HG02970 (cell line): ENCODE measurements around the gene TBC1D22A.

Experiments
- ATAC-seq: cut with Tn5 transposase; IDR thresholded peaks from one replicate; pipeline ENCODE4 v1.9.1; 2021; ENCODE audit warnings: mild to moderate bottlenecking, moderate library complexity, moderate number of reproducible peaks; ENCODE audit not compliant: unreplicated experiment, low FRiP score

Gene TBC1D22A

GRCh38 chr22:46792841-46793261 lies 30.4 kb downstream of the TBC1D22A start:
- no peak for ATAC-seq

DNA sequence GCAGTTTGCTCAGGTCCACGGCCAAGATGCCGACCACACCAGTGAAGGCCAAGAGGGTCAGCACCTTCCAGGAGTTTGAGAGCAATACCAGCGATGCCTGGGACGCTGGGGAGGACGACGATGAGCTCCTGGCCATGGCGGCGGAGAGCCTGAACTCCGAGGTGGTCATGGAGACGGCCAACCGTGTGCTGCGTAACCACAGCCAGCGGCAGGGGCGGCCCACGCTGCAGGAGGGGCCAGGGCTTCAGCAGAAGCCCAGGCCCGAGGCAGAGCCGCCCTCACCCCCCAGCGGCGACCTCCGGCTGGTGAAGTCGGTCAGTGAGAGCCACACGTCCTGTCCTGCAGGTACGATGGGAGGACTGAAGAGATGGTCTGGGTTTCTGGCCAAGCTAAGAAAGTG lies 31.0 kb downstream of the TBC1D22A start:
- ATAC-seq = no peak

DNA sequence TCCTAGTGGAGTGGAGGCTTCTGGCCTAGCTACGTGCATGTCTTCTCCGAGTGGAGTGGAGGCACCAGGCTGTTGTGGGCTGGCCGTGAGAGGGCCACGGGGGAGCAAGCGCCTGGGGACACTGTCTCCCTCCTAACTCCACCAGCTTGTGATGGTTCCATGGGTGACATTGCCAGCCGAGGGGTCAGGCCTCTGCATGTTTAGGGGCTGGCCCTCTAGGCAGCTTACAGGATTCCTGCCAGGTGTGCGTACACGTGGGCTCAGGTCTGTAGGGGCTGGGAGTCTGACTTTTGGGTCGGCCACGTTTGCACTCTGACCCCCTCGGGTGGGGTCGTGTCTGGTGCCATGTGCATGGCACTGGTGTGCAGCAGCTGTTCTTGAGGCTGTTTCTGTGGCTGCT lies 31.6 kb downstream of the TBC1D22A start:
- ATAC-seq = no peak

DNA sequence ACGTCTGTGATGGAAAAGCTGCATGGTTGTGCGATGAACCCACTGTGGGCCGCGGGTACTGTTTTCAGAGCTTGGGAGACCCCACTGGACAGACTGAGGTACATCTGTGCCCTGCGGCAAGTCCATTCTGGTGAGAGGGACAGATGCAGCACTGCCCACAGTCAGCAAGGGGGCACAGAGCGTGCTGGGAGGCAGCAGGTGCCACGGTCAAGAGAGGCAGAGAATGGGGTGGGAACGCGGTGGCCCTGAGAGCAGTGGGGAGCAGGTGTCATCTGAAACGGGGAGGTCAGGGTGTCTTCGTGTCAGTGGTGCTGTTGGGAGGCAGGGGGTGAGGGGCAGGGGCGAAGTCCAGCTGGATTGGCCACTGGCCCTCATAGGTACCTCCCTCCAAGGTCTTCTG lies 32.0 kb downstream of the TBC1D22A start:
- ATAC-seq = no peak

- ATAC-seq = no peak
Observed at GRCh38 chr22:46795140-46795539, 32.7 kb downstream of the TBC1D22A start.

- ATAC-seq = no peak
Observed at GRCh38 chr22:46795845-46796565, 33.6 kb downstream of the TBC1D22A start.

- ATAC-seq = no peak
Observed at GRCh38 chr22:46796566-46797195, 34.2 kb downstream of the TBC1D22A start.

DNA sequence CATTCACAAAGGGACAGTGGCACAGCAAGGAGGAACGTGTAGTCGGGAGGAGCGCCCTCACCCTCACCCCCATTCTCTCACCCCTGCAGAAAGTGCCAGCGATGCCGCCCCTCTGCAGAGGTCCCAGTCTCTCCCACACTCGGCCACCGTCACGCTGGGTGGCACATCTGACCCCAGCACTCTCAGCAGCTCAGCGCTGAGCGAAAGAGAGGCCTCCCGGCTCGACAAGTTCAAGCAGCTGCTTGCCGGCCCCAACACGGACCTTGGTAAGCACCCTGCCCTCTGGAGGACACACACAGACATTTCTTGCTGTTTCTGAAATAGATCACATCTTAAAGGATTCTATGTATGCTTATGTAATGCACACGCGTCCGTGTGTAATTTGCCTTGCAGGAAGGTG lies 34.9 kb downstream of the TBC1D22A start:
- ATAC-seq = no peak

GRCh38 chr22:46798041-46798365 lies 35.6 kb downstream of the TBC1D22A start:
- no peak for ATAC-seq

DNA sequence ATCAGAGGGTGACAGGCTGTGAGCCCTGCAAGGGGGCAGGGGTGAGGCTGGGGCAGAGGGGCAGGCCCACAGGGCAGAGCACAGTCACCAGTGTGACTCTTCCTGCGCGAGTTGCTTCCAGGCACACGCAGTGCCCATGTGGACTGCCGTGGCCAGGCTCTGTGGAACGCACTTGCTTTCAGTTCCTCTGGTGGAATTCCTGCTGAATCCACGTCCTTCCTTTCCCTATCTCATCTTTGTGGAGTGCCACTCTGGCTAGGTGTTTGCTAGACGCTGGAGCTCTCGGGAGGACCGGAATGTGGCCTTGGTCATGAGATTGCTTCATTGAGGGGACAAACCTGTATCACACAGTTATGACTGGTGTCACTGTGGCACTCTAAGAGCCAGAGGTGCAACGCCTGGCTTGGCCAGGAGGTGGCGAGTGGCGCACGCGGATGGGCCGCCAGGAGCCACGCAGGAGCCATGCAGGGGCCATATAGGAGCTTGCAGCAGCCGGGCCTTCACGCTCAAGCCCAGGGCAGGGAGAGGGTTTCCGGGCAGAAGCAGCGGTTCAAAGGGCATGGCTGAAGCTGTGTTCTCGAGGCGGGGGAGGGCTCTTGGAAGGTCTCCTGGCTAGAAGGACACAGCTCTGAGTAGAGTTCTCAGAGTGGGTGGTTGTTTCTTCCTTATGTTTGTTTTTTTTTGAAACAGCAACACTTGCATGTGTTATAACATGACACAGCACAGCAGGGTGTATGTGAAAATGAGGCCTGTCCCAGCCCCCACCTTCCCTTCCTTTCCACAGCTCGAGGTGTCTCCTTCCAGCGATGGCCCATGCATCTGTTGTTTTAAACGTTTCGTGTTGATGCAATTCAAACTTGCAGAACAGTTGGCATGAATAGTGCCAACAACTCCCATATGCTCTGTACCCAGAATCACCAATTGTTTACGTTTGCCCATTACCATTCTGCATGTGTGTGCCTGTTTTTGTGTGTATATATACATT lies 36.2 kb downstream of the TBC1D22A start:
- ATAC-seq = no peak

- ATAC-seq = no peak
Observed at GRCh38 chr22:46799626-46800025, 37.2 kb downstream of the TBC1D22A start.

DNA sequence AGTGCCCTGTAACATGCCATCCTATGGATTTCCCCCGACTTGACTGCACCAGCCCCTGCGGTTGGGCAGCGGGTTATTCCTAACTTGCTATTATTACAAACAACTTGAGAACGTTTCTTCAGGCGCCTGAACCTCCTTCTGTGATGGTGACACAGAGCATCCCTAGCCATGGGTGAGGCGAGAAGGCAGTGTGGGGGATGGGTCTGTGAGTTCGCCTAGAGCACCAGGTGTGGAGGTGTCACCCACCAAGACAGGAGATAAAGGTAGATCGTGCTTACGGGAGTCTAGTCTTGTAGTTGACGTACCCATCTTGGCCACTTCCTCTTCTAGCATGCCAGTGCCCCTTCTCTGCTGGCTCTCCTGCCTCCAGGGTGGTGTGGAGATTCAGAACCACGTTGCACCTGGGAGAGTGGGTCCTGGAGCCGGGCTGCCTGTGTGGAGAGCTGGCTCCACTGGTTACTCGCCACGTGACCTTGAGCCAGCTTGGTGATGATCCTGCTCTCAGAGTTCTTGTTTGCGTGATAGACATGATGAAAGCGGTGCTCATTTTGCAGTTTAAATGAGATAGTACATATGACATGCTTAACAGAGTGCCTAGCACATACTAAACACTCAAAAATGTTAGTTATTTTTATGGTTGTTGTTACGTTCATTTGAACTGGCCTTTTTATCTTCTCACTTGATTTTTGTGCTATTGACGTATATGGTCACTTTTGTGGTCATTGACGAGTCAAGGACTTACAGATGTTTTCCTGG lies 37.8 kb downstream of the TBC1D22A start:
- ATAC-seq = no peak

DNA sequence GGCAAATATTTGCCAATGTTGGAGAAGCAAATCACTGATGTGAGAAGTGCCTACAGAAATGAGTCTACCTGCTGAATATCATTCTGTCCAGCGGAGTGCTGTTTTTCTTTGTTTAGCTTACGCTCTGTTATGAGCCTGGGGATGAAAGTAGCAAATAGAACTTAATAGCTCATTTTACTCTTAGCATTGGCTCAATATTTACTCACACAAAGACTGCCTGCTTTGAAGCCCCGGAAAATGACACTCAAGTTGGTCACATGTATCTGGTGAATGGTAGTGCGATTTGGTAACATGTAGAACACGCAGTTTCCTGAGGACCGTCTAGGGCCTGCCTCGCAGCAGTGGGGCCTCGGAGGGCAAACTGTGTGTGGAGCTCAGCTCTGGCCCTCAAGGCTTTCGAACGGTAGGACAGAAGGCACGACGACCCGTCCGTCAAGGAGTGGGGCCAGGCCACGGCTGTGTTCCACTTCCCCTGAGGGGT lies 38.9 kb downstream of the TBC1D22A start:
- ATAC-seq = no peak

DNA sequence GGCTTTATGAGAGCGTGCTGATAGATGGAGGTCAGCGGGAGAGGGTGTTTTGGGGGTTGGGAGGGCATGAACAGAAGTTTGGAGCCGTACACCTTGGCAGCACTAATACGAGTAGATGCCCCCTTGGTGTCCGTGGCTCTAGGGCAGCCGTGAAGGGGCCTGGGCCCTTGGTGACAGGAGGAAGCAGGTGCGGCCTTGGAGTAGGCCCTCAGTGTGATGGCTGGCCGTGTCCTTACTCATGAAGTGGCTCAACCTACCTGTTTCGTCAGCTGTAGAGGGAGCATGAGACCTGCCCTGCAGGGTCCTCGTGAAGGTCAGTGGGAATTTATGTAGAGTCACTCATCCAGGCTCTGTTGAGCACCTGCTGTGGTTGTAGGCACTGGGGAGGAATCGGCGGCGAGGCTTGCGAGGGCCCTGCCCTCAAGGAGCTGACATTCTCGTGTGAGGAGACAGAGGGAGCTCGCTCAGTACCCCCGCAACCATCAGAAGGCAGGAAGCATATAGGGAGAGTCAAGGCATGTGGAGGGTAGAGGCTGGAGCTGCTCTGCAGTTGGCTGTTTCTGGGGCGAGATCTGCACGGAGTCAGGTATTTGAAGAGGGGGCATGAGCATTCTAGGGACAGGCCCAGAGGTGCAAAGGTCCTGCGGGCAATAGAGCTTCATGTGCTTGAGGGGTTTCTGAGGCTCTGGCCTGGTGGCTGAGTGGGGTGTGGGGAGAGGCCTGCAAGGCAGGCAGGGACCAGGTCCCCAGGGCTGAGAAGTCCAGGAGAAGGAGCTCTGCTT lies 39.6 kb downstream of the TBC1D22A start:
- no peak for ATAC-seq

GRCh38 chr22:46802608-46803027 lies 40.2 kb downstream of the TBC1D22A start:
- ATAC-seq = no peak

DNA sequence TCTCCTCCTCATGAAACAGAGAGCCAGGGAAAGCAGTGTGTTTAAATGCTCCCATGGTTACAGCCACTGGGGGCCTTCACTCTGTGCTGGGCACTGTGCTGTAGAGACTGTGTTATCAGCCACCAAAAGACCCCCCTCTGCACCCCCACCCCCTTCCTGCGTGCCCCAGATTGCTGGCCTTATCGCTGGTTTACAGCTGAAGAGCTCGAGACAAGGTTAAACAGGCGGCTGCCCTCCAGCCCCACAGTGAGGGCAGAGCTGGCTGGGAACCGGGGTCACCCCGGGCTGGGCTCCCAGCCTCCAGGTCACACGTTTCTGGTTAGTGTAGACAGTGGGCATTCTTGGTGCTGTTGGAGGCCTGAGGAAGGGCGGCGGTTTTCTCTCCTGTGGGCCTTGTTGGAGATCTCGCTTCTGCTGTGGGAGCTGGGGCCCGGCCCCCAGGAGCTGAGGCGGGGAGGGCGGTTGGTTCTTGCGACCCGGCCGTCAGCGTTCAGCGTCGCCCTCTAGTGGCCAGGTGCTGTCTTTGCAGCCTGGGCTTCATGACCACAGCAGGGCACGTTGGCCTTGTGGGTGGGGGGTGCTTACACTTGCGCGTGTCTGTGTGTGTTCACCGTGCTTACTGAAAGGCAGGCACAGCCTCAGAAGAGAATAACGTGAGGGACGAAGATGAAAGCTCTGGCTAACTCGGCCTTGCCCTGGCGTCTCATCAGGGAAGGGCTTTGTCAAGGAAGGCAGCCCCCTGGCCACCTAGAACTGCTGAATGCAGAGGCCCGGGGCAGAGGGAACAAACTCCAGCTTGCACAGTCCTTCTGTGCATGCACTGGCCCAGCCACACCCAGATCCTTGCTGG lies 40.8 kb downstream of the TBC1D22A start:
- no peak for ATAC-seq

DNA sequence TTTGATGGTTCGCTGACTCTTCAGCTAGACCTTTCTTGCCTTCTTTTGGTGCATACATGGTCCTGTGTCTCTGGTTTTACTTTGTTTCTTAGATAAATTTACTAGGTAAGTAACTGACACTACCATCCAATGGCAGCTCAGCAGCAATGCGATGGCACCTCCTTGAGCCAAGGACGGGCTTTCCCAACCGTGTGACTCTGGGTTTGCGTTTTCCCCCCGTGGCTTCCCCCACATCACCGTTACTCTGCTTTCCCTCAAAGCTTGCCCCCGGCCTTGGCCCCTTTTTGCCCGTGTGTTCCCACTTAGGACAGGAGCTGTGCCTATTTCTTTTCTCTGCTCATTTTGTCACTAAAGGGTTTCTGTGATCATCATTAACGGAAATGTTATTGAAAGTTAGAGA lies 41.5 kb downstream of the TBC1D22A start:
- no peak for ATAC-seq

- ATAC-seq = no peak
Observed at GRCh38 chr22:46806794-46807193, 44.3 kb downstream of the TBC1D22A start.

- ATAC-seq = no peak
Observed at GRCh38 chr22:46807458-46807857, 45.0 kb downstream of the TBC1D22A start.
